Heart right ventricle (tissue), 16 donors: Measurements from ENCODE around the gene WDR59. TPM values are rescaled to one million over a fixed set of nuclear protein-coding genes. Genes with fewer than 3 reads are reported as not detected.

Experiments
- ATAC-seq, 8 donors: fragments of 200-7000 bp; cut with Tn5 transposase; one replicate each; pipeline ENCODE4 v1.9.1; 2020; ENCODE audit warnings: mild to moderate bottlenecking in 8 of 8, moderate library complexity in 8 of 8, moderate number of reproducible peaks in 1 of 8
- DNase-seq, 2 donors: peaks; one replicate each; pipeline ENCODE4 v3.0.0-alpha.2; 2020
- H3K27ac ChIP-seq, 10 donors: fragments of 200-600 bp; sonication (generic) in 2 of 10; one replicate each; pipeline versions ENCODE4 v1.5.0 to v1.8.0; 2020 to 2022; ENCODE audit warnings: mild to moderate bottlenecking in 3 of 10
- H3K27me3 ChIP-seq, 7 donors: fragments of 200-600 bp; one replicate each; pipeline ENCODE4 v1.8.0; 2021 to 2022; ENCODE audit warnings: mild to moderate bottlenecking in 2 of 7
- H3K36me3 ChIP-seq, 9 donors: fragments of 200-600 bp; sonication (generic) in 1 of 9; one replicate each; pipeline versions ENCODE4 v1.5.0 to v1.8.0; 2020 to 2022; ENCODE audit warnings: mild to moderate bottlenecking in 2 of 9
- H3K4me1 ChIP-seq, 9 donors: fragments of 200-600 bp; sonication (generic) in 1 of 9; one replicate each; pipeline versions ENCODE4 v1.5.0 to v1.8.0; 2020 to 2022; ENCODE audit warnings: mild to moderate bottlenecking in 4 of 9
- H3K4me3 ChIP-seq, 10 donors: fragments of 200-600 bp; sonication (generic) in 2 of 10; one replicate each; pipeline versions ENCODE4 v1.5.0 to v1.8.0; 2020 to 2022; ENCODE audit warnings: mild to moderate bottlenecking in 7 of 10, moderate library complexity in 2 of 10
- H3K9me3 ChIP-seq, 11 donors: fragments of 200-600 bp in 10 of 11; sonication (generic) in 2 of 11; one replicate each; pipeline versions ENCODE4 v1.5.0 to v1.8.0; 2013 to 2022; ENCODE audit warnings: mild to moderate bottlenecking in 2 of 11, control low read depth in 1 of 11, moderate library complexity in 1 of 11
- WGBS, 2 donors: extraction: QIAGEN DNeasy Blood & Tissue Kit; methylation state at CpG; one replicate each; pipeline ENCODE4 v1.1.7; 2013; ENCODE audit warnings: inconsistent platforms in 1 of 2; 5-methylcytosine and 5-hydroxymethylcytosine counted together
- intact Hi-C, 10 donors: fragments of 100-400 bp; cut with DNase I; formaldehyde crosslinking; loops; one replicate each; pipeline versions ENCODE4 v1.11.1 to v1.14.2; 2022
- polyA plus RNA-seq, 2 donors: library from polyadenylated mRNA; stranded (reverse); fragments of 200-250 nt; gene quantifications; one replicate each; pipeline ENCODE4 v1.2.3, GENCODE V29; 2013
- total RNA-seq, 10 donors: library from RNA; stranded (reverse); fragmentation: NEBNext Ultra II Directional in 3 of 10; extraction: Animal tissue kit (Norgen Biotek cat#: 25700) in 3 of 10; gene quantifications; one replicate each; pipeline versions ENCODE4 v1.2.1 to v1.2.4, GENCODE V29; 2021 to 2023
- TF ChIP-seq, protein P1 (sequence below), 9 donors: fragments of 200-600 bp; sonication (generic) in 2 of 9; IDR thresholded peaks; one replicate each; pipeline versions ENCODE4 v1.5.0 to v1.8.0; 2021 to 2022; ENCODE audit warnings: antibody characterized with exemption in 9 of 9, mild to moderate bottlenecking in 5 of 9, moderate library complexity in 1 of 9
- donor health status: Arrhythmogenic right ventricular cardiomyopathy.
- donor health status: ischemic (EF 13 %, LVEDD 7.1; RV severe dilation, severe dysfunction).
- donor health status: healthy with polysubstance abuse.
- donor health status: DM: no; HTN: yes; CAD: no.
- donor health status: DM: no; HTN: no; CAD: no.
- donor health status: ischemic (EF 25% LVEDD 6.9; RV normal size, moderate dysfunction).
- donor health status: ischemic (EF 25% LVEDD 5.7; RV mildly dilated, moderate dysfunction).
- donor health status: healthy.
- donor health status: DM: yes; HTN: yes; CAD: no.
- donor health status: Ischemic cardiomyopathy.
- donor health status: ischemic (EF 35%, LVEDD 5.7; RV mildly dilated, moderate dysfunction).
- donor health status: nonischemic (EF 11% LVEDD 7.7; RV severe dilation, severe dysfunction).
- donor health status: DM: yes; HTN: yes; CAD: no.
- donor health status: PGD.
- donor health status: ischemic (EF 29% LVEDD 5.4; RV normal size, mild dysfunction).
- donor health status: nonischemic (EF 23%, LVEDD 6.1; RV moderate dilation, normal function).

WDR59 gene
- total and polyA plus RNA-seq, 12 donors, result 15.6 to 63.5 (median 40.9) TPM

GRCh38 chr16:74987027-74987681 is 2.2 kb upstream of the WDR59 start:
- no peak for DNase-seq
- Histone ChIP-seq H3K4me1 (peaks cover 0 to 35% (median 17%) of the 10 kb centered on the region in 9 donors), H3K4me3 (no peak overlapping the region), H3K27ac (no peak overlapping the region), H3K27me3 (no peaks in the 10 kb centered on the region), H3K9me3 (no peaks in the 10 kb centered on the region), H3K36me3 (no peaks in the 10 kb centered on the region)
- no peak for ATAC-seq
- TF ChIP-seq, protein P1, sequence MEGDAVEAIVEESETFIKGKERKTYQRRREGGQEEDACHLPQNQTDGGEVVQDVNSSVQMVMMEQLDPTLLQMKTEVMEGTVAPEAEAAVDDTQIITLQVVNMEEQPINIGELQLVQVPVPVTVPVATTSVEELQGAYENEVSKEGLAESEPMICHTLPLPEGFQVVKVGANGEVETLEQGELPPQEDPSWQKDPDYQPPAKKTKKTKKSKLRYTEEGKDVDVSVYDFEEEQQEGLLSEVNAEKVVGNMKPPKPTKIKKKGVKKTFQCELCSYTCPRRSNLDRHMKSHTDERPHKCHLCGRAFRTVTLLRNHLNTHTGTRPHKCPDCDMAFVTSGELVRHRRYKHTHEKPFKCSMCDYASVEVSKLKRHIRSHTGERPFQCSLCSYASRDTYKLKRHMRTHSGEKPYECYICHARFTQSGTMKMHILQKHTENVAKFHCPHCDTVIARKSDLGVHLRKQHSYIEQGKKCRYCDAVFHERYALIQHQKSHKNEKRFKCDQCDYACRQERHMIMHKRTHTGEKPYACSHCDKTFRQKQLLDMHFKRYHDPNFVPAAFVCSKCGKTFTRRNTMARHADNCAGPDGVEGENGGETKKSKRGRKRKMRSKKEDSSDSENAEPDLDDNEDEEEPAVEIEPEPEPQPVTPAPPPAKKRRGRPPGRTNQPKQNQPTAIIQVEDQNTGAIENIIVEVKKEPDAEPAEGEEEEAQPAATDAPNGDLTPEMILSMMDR (IDR thresholded peaks at IDR 0.05), result no peak
- intact Hi-C loops, result no loop called here
- 75 to 88% methylated on average over 8 of the region's 8 CpGs for WGBS, 2 donors

DNA sequence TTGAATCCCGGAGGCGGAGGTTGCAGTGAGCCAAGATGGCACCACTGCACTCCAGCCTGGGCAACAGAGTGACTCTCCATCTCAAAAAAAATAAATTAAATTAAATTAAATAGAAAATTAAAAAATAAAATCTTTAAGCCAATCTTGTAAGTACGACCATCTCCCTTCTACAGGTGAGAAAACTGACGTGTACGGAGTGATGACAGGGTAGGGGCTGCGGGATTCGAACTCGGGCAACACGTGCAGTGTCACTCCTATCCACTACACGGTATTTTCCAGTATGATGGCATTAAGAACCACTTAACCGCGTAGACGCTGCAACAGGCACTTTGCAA is 762 bp downstream of the WDR59 start:
- Histone ChIP-seq H3K36me3 (no peaks in the 10 kb centered on the region), H3K4me3 (peak overlapping the region; percentile 71 to 100 (median 96)), H3K9me3 (no peaks in the 10 kb centered on the region), H3K4me1 (peaks cover 0 to 27% (median 17%) of the 10 kb centered on the region in 9 donors), H3K27ac (peak overlapping the region in 6 of 10 donors; percentile 82 to 94 (median 88)), H3K27me3 (no peaks in the 10 kb centered on the region)
- intact Hi-C loops, result no loop called here
- DNase-seq (no peak), ATAC-seq (peak in 1 of 8 donors; percentile 5)
- WGBS, 2 donors, result 25 to 27% methylated on average over 12 to 13 of the region's 13 CpGs
- TF ChIP-seq, protein P1 (IDR thresholded peaks at IDR 0.05), result no peak

DNA sequence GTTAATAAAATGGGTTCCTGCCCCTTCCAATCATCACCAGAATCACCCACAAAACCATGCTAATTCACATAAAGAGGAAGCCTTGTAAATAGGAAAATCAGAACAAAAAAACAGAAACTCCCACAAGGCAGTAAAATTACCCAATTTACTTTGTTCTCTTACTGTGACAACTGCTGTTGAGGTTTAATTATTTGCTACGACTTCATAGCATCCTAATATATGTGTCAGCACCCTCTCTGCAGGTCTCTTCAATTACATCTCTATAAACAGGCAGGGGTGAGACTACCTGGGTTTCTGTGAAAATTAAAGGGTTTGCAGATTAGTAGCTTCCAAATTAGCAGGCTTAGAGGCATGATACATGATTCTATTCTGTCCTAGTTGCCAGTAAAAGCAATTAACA is 2.7 kb downstream of the WDR59 start:
- peaks cover 0 to 17% (median 2%) of the 10 kb centered on the region in 9 donors for H3K36me3 ChIP-seq
- intact Hi-C loops, result no loop called here
- no peak overlapping the region for H3K4me3 ChIP-seq
- H3K27me3 ChIP-seq, result no peaks in the 10 kb centered on the region
- no peak overlapping the region for H3K27ac ChIP-seq
- TF ChIP-seq, protein P1 (IDR thresholded peaks at IDR 0.05), result no peak
- no peaks in the 10 kb centered on the region for H3K9me3 ChIP-seq
- ATAC-seq, result no peak
- WGBS, 2 donors, result 79 to 82% methylated on average over 1 of the region's 1 CpG
- peaks cover 0 to 27% (median 17%) of the 10 kb centered on the region in 9 donors for H3K4me1 ChIP-seq
- DNase-seq, result no peak

- no peaks in the 10 kb centered on the region for H3K9me3 ChIP-seq
- 91 to 98% methylated on average over 5 of the region's 5 CpGs for WGBS, 2 donors
- DNase-seq, result no peak
- ATAC-seq, result no peak
- intact Hi-C loops, result no loop called here
- H3K27ac ChIP-seq, result no peak overlapping the region
- H3K27me3 ChIP-seq, result no peaks in the 10 kb centered on the region
- TF ChIP-seq, protein P1 (IDR thresholded peaks at IDR 0.05), result no peak
- no peaks in the 10 kb centered on the region for H3K4me1 ChIP-seq
- H3K36me3 ChIP-seq, result peaks cover 0 to 47% (median 12%) of the 10 kb centered on the region in 9 donors
- no peak overlapping the region for H3K4me3 ChIP-seq
These were observed 9.3 kb downstream of the WDR59 start for GRCh38 chr16:74975591-74975990.
